GM12865 (cell line): ENCODE results near the gene CCDC85A.
"Not testable (repeated sequence)": the region's sequence is repeated elsewhere in the genome, so short reads cannot be mapped to it uniquely, and the experiment has no call there.

ENCODE experiments used
- DNase-seq: peaks from one replicate; pipeline ENCODE4 v3.0.0; 2010; ENCODE audit warnings: low read depth
- H3K4me3 ChIP-seq: 2 replicates; pipeline ENCODE4 v1.5.1; 2011; ENCODE audit warnings: mild to moderate bottlenecking, low read depth, low read length, control low read depth
- CTCF ChIP-seq: IDR thresholded peaks from 2 replicates; pipeline ENCODE4 v1.5.1; 2011; ENCODE audit warnings: low read length, control low read depth, low read depth, inconsistent platforms; ENCODE audit not compliant: insufficient read depth; ENCODE audit errors: missing control alignments

The CCDC85A gene

GRCh38 chr2:56183643-56184499 lies at the start of gene CCDC85A:
Gene CCDC85A, plus strand, starts transcription at chr2:56183990. Its CDS starts 635 bp downstream, at chr2:56184625.
- peak; percentile 79 for DNase-seq
- TF ChIP-seq CTCF = peak; percentile 96
- H3K4me3 ChIP-seq = peak within 1 kb of the TSS; percentile 38

- H3K4me3 ChIP-seq = no peak overlapping the region
- no peak for DNase-seq
- TF ChIP-seq CTCF = no peak
Observed at GRCh38 chr2:56134861-56135260, 48.9 kb upstream of the CCDC85A start.

- DNase-seq, H3K4me3 ChIP-seq: not testable (repeated sequence)
Observed at GRCh38 chr2:56142497-56143061, 41.2 kb upstream of the CCDC85A start.

GRCh38 chr2:56147907-56148306 lies 35.9 kb upstream of the CCDC85A start:
- no peak overlapping the region for H3K4me3 ChIP-seq
- no peak for TF ChIP-seq CTCF

GRCh38 chr2:56148825-56149224 lies 35.0 kb upstream of the CCDC85A start:
- no peak for TF ChIP-seq CTCF
- H3K4me3 ChIP-seq = no peak overlapping the region
- DNase-seq = no peak

More at GRCh38 chr2:56147907-56148306, 35.9 kb upstream of the CCDC85A start:
- no peak for DNase-seq

GRCh38 chr2:56151841-56152240 lies 31.9 kb upstream of the CCDC85A start:
- no peak overlapping the region for H3K4me3 ChIP-seq
- no peak for DNase-seq
- no peak for TF ChIP-seq CTCF

- H3K4me3 ChIP-seq = no peak overlapping the region
- DNase-seq = no peak
- no peak for TF ChIP-seq CTCF
Observed at GRCh38 chr2:56155188-56155587, 28.6 kb upstream of the CCDC85A start.

GRCh38 chr2:56159875-56160274 lies 23.9 kb upstream of the CCDC85A start:
- not testable (repeated sequence) for H3K4me3 ChIP-seq, DNase-seq
